Neural progenitor cell (in vitro differentiated cells): ENCODE data around the gene XPC. TPM values are rescaled to one million over a fixed set of nuclear protein-coding genes. Genes with fewer than 3 reads are reported as not detected.

ENCODE experiments used
- DNase-seq: peaks from one replicate; pipeline ENCODE4 v3.0.0-alpha.2; 2016; ENCODE audit warnings: low spot score
- H2AFZ ChIP-seq: fragments of 200-600 bp; sonication (generic); replicated peaks from 2 replicates; pipeline ENCODE4 v1.6.1; 2016; ENCODE audit warnings: antibody characterized with exemption
- H3F3A ChIP-seq: fragments of 200-600 bp; sonication (generic); 2 replicates; pipeline ENCODE4 v1.6.1; 2016; ENCODE audit warnings: antibody characterized with exemption, low read depth
- H3K27ac ChIP-seq: fragments of 200-600 bp; sonication (generic); 2 replicates; pipeline ENCODE4 v1.5.1; 2016; ENCODE audit warnings: mild to moderate bottlenecking
- H3K27me3 ChIP-seq: fragments of 200-600 bp; sonication (generic); 2 replicates; pipeline ENCODE4 v1.6.1; 2016; ENCODE audit warnings: mild to moderate bottlenecking, moderate library complexity
- H3K36me3 ChIP-seq: fragments of 200-600 bp; sonication (generic); 2 replicates; pipeline ENCODE4 v1.5.1; 2016
- H3K4me1 ChIP-seq: fragments of 200-600 bp; sonication (generic); 2 replicates; pipeline ENCODE4 v1.6.1; 2016; ENCODE audit warnings: mixed run types
- H3K4me2 ChIP-seq: fragments of 200-600 bp; sonication (generic); 2 replicates; pipeline ENCODE4 v1.6.1; 2016
- H3K4me3 ChIP-seq: fragments of 200-600 bp; sonication (generic); 2 replicates; pipeline ENCODE4 v1.5.1; 2016
- H3K79me2 ChIP-seq: fragments of 200-600 bp; sonication (generic); 2 replicates; pipeline ENCODE4 v1.6.1; 2016; ENCODE audit warnings: low read depth
- H3K9ac ChIP-seq: fragments of 200-600 bp; sonication (generic); 2 replicates; pipeline ENCODE4 v1.6.1; 2016
- H3K9me3 ChIP-seq: fragments of 200-600 bp; sonication (generic); 2 replicates; pipeline ENCODE4 v1.5.1; 2016; ENCODE audit warnings: low read depth
- H4K20me1 ChIP-seq: fragments of 200-600 bp; sonication (generic); 2 replicates; pipeline ENCODE4 v1.6.1; 2016; ENCODE audit warnings: low read depth
- H3K27ac Mint-ChIP-seq: 3 replicates; pipeline ENCODE4 v1.8.0; 2021; ENCODE audit warnings: mixed read lengths
- H3K27me3 Mint-ChIP-seq: 2 replicates; pipeline ENCODE4 v1.8.0; 2022; ENCODE audit warnings: low read depth, mild to moderate bottlenecking, inconsistent platforms, moderate library complexity, mixed read lengths; ENCODE audit not compliant: insufficient read depth
- H3K36me3 Mint-ChIP-seq: 3 replicates; pipeline ENCODE4 v1.8.0; 2021; ENCODE audit warnings: mixed read lengths
- H3K4me1 Mint-ChIP-seq: 3 replicates; pipeline ENCODE4 v1.8.0; 2021; ENCODE audit warnings: mixed read lengths
- H3K4me3 Mint-ChIP-seq: 3 replicates; pipeline ENCODE4 v1.8.0; 2021; ENCODE audit warnings: mild to moderate bottlenecking, moderate library complexity, mixed read lengths
- H3K9me3 Mint-ChIP-seq: 3 replicates; pipeline ENCODE4 v1.8.0; 2020; ENCODE audit warnings: mixed read lengths
- EZH2 ChIP-seq: fragments of 200-600 bp; sonication (generic); IDR thresholded peaks from 2 replicates; pipeline ENCODE4 v1.6.1; 2017; ENCODE audit warnings: antibody characterized with exemption, mild to moderate bottlenecking, moderate library complexity
- EZH2phosphoT487 ChIP-seq: fragments of 200-600 bp; sonication (generic); IDR thresholded peaks from 2 replicates; pipeline ENCODE4 v1.6.1; 2017; ENCODE audit warnings: antibody characterized with exemption
- total RNA-seq: library from RNA; depleted of rRNA; stranded (reverse); fragments of >200 nt; gene quantifications from 2 replicates; pipeline ENCODE4 v1.2.3, GENCODE V29; 2015; ENCODE audit warnings: low replicate concordance
- TF ChIP-seq, protein P1 (sequence below): fragments of 200-600 bp; sonication (generic); IDR thresholded peaks from 2 replicates; pipeline ENCODE4 v1.5.1; 2017; ENCODE audit warnings: antibody characterized with exemption, mild to moderate bottlenecking

Gene XPC
- total RNA-seq, 1 donor from 2014 or later = 44.1 TPM

- Mint-ChIP-seq H3K9me3 (no peaks in the 10 kb centered on the region), H3K27me3 (peaks cover 4% of the 10 kb centered on the region), H3K4me1 (peaks cover 21% of the 10 kb centered on the region), H3K36me3 (peaks cover 20% of the 10 kb centered on the region), H3K27ac (peak overlapping the region; percentile 90), H3K4me3 (no peak overlapping the region)
- Histone ChIP-seq H3K79me2 (no peaks in the 10 kb centered on the region), H3K4me2 (no peak overlapping the region), H4K20me1 (no peaks in the 10 kb centered on the region), H3K9me3 (no peaks in the 10 kb centered on the region), H3F3A (no peaks in the 10 kb centered on the region), H3K27ac (no peak overlapping the region), H2AFZ (no peak overlapping the region), H3K27me3 (no peaks in the 10 kb centered on the region), H3K4me3 (no peak overlapping the region), H3K4me1 (no peaks in the 10 kb centered on the region), H3K36me3 (no peaks in the 10 kb centered on the region), H3K9ac (no peak overlapping the region)
- DNase-seq = no peak
- TF ChIP-seq, protein P1, sequence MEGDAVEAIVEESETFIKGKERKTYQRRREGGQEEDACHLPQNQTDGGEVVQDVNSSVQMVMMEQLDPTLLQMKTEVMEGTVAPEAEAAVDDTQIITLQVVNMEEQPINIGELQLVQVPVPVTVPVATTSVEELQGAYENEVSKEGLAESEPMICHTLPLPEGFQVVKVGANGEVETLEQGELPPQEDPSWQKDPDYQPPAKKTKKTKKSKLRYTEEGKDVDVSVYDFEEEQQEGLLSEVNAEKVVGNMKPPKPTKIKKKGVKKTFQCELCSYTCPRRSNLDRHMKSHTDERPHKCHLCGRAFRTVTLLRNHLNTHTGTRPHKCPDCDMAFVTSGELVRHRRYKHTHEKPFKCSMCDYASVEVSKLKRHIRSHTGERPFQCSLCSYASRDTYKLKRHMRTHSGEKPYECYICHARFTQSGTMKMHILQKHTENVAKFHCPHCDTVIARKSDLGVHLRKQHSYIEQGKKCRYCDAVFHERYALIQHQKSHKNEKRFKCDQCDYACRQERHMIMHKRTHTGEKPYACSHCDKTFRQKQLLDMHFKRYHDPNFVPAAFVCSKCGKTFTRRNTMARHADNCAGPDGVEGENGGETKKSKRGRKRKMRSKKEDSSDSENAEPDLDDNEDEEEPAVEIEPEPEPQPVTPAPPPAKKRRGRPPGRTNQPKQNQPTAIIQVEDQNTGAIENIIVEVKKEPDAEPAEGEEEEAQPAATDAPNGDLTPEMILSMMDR = no peak
- TF ChIP-seq EZH2phosphoT487 (no peak), EZH2 (no peak)
Measured at GRCh38 chr3:14147066-14147435, 31.4 kb downstream of the XPC start.

DNA sequence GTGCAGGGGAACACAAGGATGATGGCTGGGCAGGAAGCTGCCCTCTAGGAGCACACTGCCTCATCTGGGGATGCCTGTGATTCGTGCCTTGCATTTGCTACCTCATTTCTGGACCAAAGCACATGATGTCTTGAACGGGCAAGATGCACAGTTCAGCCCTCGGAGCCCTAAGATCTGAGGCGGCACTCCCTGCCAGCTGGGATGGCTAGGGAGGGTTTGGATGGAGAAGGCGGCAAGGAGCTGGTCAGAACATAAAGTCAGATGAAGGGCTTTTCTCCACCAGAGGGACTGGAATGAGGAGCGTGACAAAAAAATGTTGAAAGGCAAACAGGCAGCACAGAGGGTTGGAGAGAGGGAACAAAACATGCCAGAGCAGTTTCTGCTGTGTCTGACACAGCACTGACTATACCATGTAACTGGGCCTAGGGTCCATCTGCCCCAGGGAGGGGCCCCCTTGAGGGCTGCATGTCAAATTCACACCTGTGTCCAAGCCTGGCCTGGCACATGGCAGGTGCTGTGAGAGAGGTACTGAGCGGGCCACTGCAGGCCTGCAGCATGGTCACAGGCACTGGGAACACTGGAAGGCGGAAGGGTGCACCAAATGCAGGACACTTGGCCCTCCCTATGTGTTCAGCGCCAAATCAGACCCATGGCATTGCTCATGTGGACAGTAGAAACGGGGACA is 31.9 kb downstream of the XPC start:
- DNase-seq = no peak
- no peak overlapping the region for H3K4me3 ChIP-seq
- H3K27ac Mint-ChIP-seq = no peak overlapping the region
- H3K27ac ChIP-seq = no peak overlapping the region
- H4K20me1 ChIP-seq = no peaks in the 10 kb centered on the region
- no peak overlapping the region for H2AFZ ChIP-seq
- H3K36me3 Mint-ChIP-seq = peaks cover 25% of the 10 kb centered on the region
- H3K9me3 ChIP-seq = no peaks in the 10 kb centered on the region
- peaks cover 21% of the 10 kb centered on the region for H3K4me1 Mint-ChIP-seq
- no peak overlapping the region for H3K4me2 ChIP-seq
- H3K79me2 ChIP-seq = no peaks in the 10 kb centered on the region
- peaks cover 6% of the 10 kb centered on the region for H3K27me3 Mint-ChIP-seq
- no peaks in the 10 kb centered on the region for H3F3A ChIP-seq
- H3K27me3 ChIP-seq = no peaks in the 10 kb centered on the region
- no peak overlapping the region for H3K9ac ChIP-seq
- no peaks in the 10 kb centered on the region for H3K36me3 ChIP-seq
- no peaks in the 10 kb centered on the region for H3K4me1 ChIP-seq
- H3K9me3 Mint-ChIP-seq = no peaks in the 10 kb centered on the region
- H3K4me3 Mint-ChIP-seq = no peak overlapping the region
- no peak for TF ChIP-seq EZH2
- TF ChIP-seq, protein P1 = no peak
- no peak for TF ChIP-seq EZH2phosphoT487

GRCh38 chr3:14145670-14146380 is 32.6 kb downstream of the XPC start:
- Histone ChIP-seq H3K4me3 (no peak overlapping the region), H3K9me3 (no peaks in the 10 kb centered on the region), H3K27me3 (no peaks in the 10 kb centered on the region), H3K4me1 (no peaks in the 10 kb centered on the region), H3K79me2 (no peaks in the 10 kb centered on the region), H4K20me1 (no peaks in the 10 kb centered on the region), H3K36me3 (no peaks in the 10 kb centered on the region), H3K9ac (no peak overlapping the region), H2AFZ (no peak overlapping the region), H3K27ac (no peak overlapping the region), H3F3A (no peaks in the 10 kb centered on the region), H3K4me2 (no peak overlapping the region)
- peak overlapping the region; percentile 81 for H3K27ac Mint-ChIP-seq
- no peak for DNase-seq
- H3K27me3 Mint-ChIP-seq = peaks cover 4% of the 10 kb centered on the region
- TF ChIP-seq EZH2phosphoT487 (no peak), EZH2 (no peak)
- TF ChIP-seq, protein P1 = no peak
- H3K4me3 Mint-ChIP-seq = peak overlapping the region; percentile 38
- H3K4me1 Mint-ChIP-seq = peaks cover 21% of the 10 kb centered on the region
- peaks cover 25% of the 10 kb centered on the region for H3K36me3 Mint-ChIP-seq
- no peaks in the 10 kb centered on the region for H3K9me3 Mint-ChIP-seq
